Measurements from ENCODE around the gene USH2A. TPM values are rescaled to one million over a fixed set of nuclear protein-coding genes. Genes with fewer than 3 reads are reported as not detected.

The USH2A gene
- total RNA-seq, 2 experiments from 2014 or later, result not detected

GRCh38 chr1:215657047-215657446 lies 766.2 kb downstream of the USH2A start:
- ChIA-PET POLR2A (no interaction called here), CTCF (no interaction called here)
- H3K4me3 ChIP-seq (ENCODE audit: low read length), result no peak overlapping the region
- H3K27me3 ChIP-seq (ENCODE audit: control insufficient read depth in 1 of 2, insufficient read depth in 2 of 2, low read length in 2 of 2), result no peaks in the 10 kb centered on the region
- peaks cover 4% of the 10 kb centered on the region for H3K27me3 Mint-ChIP-seq
- H3K9me3 Mint-ChIP-seq, result peaks cover 2% of the 10 kb centered on the region
- no peak overlapping the region for H3K27ac ChIP-seq (ENCODE audit: low read depth in 1 of 2, low read length in 2 of 2)
- H3K4me1 Mint-ChIP-seq (ENCODE audit: low read depth), result no peaks in the 10 kb centered on the region
- no peak overlapping the region for H3K27ac Mint-ChIP-seq
- TF ChIP-seq, protein P1, sequence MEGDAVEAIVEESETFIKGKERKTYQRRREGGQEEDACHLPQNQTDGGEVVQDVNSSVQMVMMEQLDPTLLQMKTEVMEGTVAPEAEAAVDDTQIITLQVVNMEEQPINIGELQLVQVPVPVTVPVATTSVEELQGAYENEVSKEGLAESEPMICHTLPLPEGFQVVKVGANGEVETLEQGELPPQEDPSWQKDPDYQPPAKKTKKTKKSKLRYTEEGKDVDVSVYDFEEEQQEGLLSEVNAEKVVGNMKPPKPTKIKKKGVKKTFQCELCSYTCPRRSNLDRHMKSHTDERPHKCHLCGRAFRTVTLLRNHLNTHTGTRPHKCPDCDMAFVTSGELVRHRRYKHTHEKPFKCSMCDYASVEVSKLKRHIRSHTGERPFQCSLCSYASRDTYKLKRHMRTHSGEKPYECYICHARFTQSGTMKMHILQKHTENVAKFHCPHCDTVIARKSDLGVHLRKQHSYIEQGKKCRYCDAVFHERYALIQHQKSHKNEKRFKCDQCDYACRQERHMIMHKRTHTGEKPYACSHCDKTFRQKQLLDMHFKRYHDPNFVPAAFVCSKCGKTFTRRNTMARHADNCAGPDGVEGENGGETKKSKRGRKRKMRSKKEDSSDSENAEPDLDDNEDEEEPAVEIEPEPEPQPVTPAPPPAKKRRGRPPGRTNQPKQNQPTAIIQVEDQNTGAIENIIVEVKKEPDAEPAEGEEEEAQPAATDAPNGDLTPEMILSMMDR (IDR thresholded peaks at IDR 0.05), result no peak
- no peaks in the 10 kb centered on the region for H3K36me3 Mint-ChIP-seq (ENCODE audit: low read depth)
- no peaks in the 10 kb centered on the region for H3K4me1 ChIP-seq (ENCODE audit: insufficient read depth, low read length)
- intact Hi-C loops (cut with DNase I, micrococcal nuclease), result no loop called here
- ATAC-seq (ENCODE audit: poor library complexity), result no peak
- DNase-seq, result no peak
- H3K4me3 Mint-ChIP-seq, result no peak overlapping the region
- no peaks in the 10 kb centered on the region for H3K9me3 ChIP-seq (ENCODE audit: control insufficient read depth in 1 of 2, insufficient read depth in 1 of 2, low read length in 2 of 2)
- H3K36me3 ChIP-seq (ENCODE audit: insufficient read depth, low read length), result no peaks in the 10 kb centered on the region

DNA sequence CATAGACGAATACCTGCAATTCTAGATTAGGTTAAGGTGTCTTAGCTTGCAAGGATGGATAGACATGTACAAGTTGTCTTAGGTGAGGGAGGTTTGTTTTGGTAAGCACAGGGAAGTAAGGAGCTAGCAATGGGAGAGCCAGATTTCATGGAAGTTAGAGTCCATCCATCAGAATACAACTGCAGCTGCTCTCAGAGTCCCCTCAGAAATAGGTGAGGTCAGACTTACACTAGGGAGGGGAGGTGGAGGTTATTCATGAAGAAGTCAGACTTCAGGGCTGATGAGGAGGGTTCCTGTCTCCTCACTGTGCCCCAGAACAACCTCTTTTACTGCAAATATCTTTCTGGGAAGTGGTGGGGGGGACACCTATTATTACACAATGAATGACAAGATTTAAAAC lies 770.9 kb downstream of the USH2A start:
- ChIA-PET CTCF (no interaction called here), POLR2A (no interaction called here)
- no peaks in the 10 kb centered on the region for H3K4me1 Mint-ChIP-seq (ENCODE audit: low read depth)
- no peaks in the 10 kb centered on the region for H3K36me3 Mint-ChIP-seq (ENCODE audit: low read depth)
- TF ChIP-seq, protein P1 (IDR thresholded peaks at IDR 0.05), result no peak
- intact Hi-C loops (cut with DNase I, micrococcal nuclease), result no loop called here
- H3K9me3 Mint-ChIP-seq, result peaks cover 2% of the 10 kb centered on the region
- DNase-seq (no peak), ATAC-seq (ENCODE audit: poor library complexity) (no peak)
- no peaks in the 10 kb centered on the region for H3K4me1 ChIP-seq (ENCODE audit: insufficient read depth, low read length)
- no peak overlapping the region for H3K27ac Mint-ChIP-seq
- no peak overlapping the region for H3K27ac ChIP-seq (ENCODE audit: low read depth in 1 of 2, low read length in 2 of 2)
- no peaks in the 10 kb centered on the region for H3K27me3 ChIP-seq (ENCODE audit: control insufficient read depth in 1 of 2, insufficient read depth in 2 of 2, low read length in 2 of 2)
- H3K36me3 ChIP-seq (ENCODE audit: insufficient read depth, low read length), result no peaks in the 10 kb centered on the region
- no peak overlapping the region for H3K4me3 ChIP-seq (ENCODE audit: low read length)
- no peak overlapping the region for H3K4me3 Mint-ChIP-seq
- H3K9me3 ChIP-seq (ENCODE audit: control insufficient read depth in 1 of 2, insufficient read depth in 1 of 2, low read length in 2 of 2), result peaks cover 0 to 2% of the 10 kb centered on the region in 2 experiments
- peaks cover 6% of the 10 kb centered on the region for H3K27me3 Mint-ChIP-seq

GRCh38 chr1:215651867-215652266 lies 771.4 kb downstream of the USH2A start:
- ATAC-seq (ENCODE audit: poor library complexity) (no peak), DNase-seq (no peak)
- H3K36me3 Mint-ChIP-seq (ENCODE audit: low read depth), result no peaks in the 10 kb centered on the region
- CTCF ChIA-PET, result no interaction called here
- intact Hi-C loops (cut with DNase I, micrococcal nuclease), result no loop called here
- H3K4me3 ChIP-seq (ENCODE audit: low read length), result no peak overlapping the region
- POLR2A ChIA-PET, result no interaction called here
- TF ChIP-seq, protein P1 (IDR thresholded peaks at IDR 0.05), result no peak
- no peaks in the 10 kb centered on the region for H3K36me3 ChIP-seq (ENCODE audit: insufficient read depth, low read length)
- no peaks in the 10 kb centered on the region for H3K4me1 ChIP-seq (ENCODE audit: insufficient read depth, low read length)
- no peaks in the 10 kb centered on the region for H3K27me3 ChIP-seq (ENCODE audit: control insufficient read depth in 1 of 2, insufficient read depth in 2 of 2, low read length in 2 of 2)
- H3K27ac ChIP-seq (ENCODE audit: low read depth in 1 of 2, low read length in 2 of 2), result no peak overlapping the region
- H3K9me3 ChIP-seq (ENCODE audit: control insufficient read depth in 1 of 2, insufficient read depth in 1 of 2, low read length in 2 of 2), result peaks cover 0 to 4% of the 10 kb centered on the region in 2 experiments
- H3K27ac Mint-ChIP-seq, result no peak overlapping the region
- H3K4me1 Mint-ChIP-seq (ENCODE audit: low read depth), result no peaks in the 10 kb centered on the region
- H3K4me3 Mint-ChIP-seq, result no peak overlapping the region
- peaks cover under 1% of the 10 kb centered on the region for H3K9me3 Mint-ChIP-seq
- peaks cover 6% of the 10 kb centered on the region for H3K27me3 Mint-ChIP-seq
